Measurements from ENCODE around the gene MGAT4A.

Gene MGAT4A

GRCh38 chr2:98572211-98572610, 158.7 kb downstream of the MGAT4A start:
- no peak for DNase-seq (ENCODE audit: low read depth)

- DNase-seq (ENCODE audit: low read depth): no peak
These were observed 159.1 kb downstream of the MGAT4A start for GRCh38 chr2:98571796-98572195.

GRCh38 chr2:98571121-98571701, 159.7 kb downstream of the MGAT4A start:
- DNase-seq (ENCODE audit: low read depth): no peak

- no peak for DNase-seq (ENCODE audit: low read depth)
These were observed 160.6 kb downstream of the MGAT4A start for GRCh38 chr2:98570356-98570755.

GRCh38 chr2:98569915-98570314, 161.0 kb downstream of the MGAT4A start:
- no peak for DNase-seq (ENCODE audit: low read depth)

GRCh38 chr2:98569197-98569793, 161.6 kb downstream of the MGAT4A start:
- peak; percentile 44 for DNase-seq (ENCODE audit: low read depth)

Measured in activated T-helper 1 cell treated with Interleukin-2 at 50 U/mL for 16 hours (primary cell).